H1 (cell line): ENCODE measurements around the gene PTPRH. TPM values are rescaled to one million over a fixed set of nuclear protein-coding genes. Genes with fewer than 3 reads are reported as not detected.

Experiments
- BACH1 ChIP-seq: IDR thresholded peaks from 2 replicates; pipeline ENCODE4 v1.6.1; 2012; ENCODE audit warnings: low read length, improper control_type of control experiment
- CBX8 ChIP-seq: fragments of 300-800, 300-1000 bp; sonication (generic); IDR thresholded peaks from 2 replicates; pipeline ENCODE4 v1.7.1; 2016; ENCODE audit warnings: low read depth, low read length, borderline replicate concordance
- CEBPB ChIP-seq: IDR thresholded peaks from 2 replicates; pipeline ENCODE4 v1.6.1; 2012; ENCODE audit warnings: low read depth, low read length
- CHD2 ChIP-seq: IDR thresholded peaks from 2 replicates; pipeline ENCODE4 v1.6.1; 2012; ENCODE audit warnings: low read length, improper control_type of control experiment
- EP300 ChIP-seq, 2 experiments: IDR thresholded peaks; 1 replicate in 1 of 2; 2 replicates in 1 of 2; pipeline ENCODE4 v1.6.1; 2011 to 2012; ENCODE audit warnings: low read depth in 2 of 2, low read length in 2 of 2, mild to moderate bottlenecking in 2 of 2, borderline replicate concordance in 1 of 2, inconsistent platforms in 1 of 2, moderate library complexity in 1 of 2
- JUN ChIP-seq: IDR thresholded peaks from 2 replicates; pipeline ENCODE4 v1.6.1; 2011; ENCODE audit warnings: low read depth, mild to moderate bottlenecking, improper control_type of control experiment, low read length
- KDM1A ChIP-seq: fragments of 200-600, 300-600 bp; sonication (generic); IDR thresholded peaks from 2 replicates; pipeline ENCODE4 v1.7.1; 2016; ENCODE audit warnings: mild to moderate bottlenecking, low read length, borderline replicate concordance
- KDM5A ChIP-seq: fragments of 200-600 bp; IDR thresholded peaks from 2 replicates; pipeline ENCODE4 v1.7.1; 2012; ENCODE audit warnings: mild to moderate bottlenecking, low read length, inconsistent platforms, mixed read lengths
- MAFK ChIP-seq: IDR thresholded peaks from 2 replicates; pipeline ENCODE4 v1.6.1; 2012; ENCODE audit warnings: low read depth, mild to moderate bottlenecking, improper control_type of control experiment, low read length
- PHF8 ChIP-seq: fragments of 200-600 bp; sonication (generic); conservative IDR thresholded peaks from 2 replicates; pipeline ENCODE4 v1.7.1; 2012; ENCODE audit warnings: low read depth, mild to moderate bottlenecking, inconsistent platforms, low read length, moderate library complexity
- POLR2AphosphoS5 ChIP-seq: IDR thresholded peaks from 2 replicates; pipeline ENCODE4 v1.6.1; 2011; ENCODE audit warnings: low read depth, low read length
- RBBP5 ChIP-seq: IDR thresholded peaks from 2 replicates; pipeline ENCODE4 v1.7.1; 2012; ENCODE audit warnings: low read depth, mild to moderate bottlenecking, inconsistent platforms, low read length, moderate library complexity, borderline replicate concordance
- RFX5 ChIP-seq: IDR thresholded peaks from 2 replicates; pipeline ENCODE4 v1.6.1; 2011; ENCODE audit warnings: low read depth, low read length, improper control_type of control experiment, borderline replicate concordance
- RNF2 ChIP-seq: fragments of 200-900, 300-1000 bp; sonication (generic); IDR thresholded peaks from 2 replicates; pipeline ENCODE4 v1.7.1; 2016; ENCODE audit warnings: borderline replicate concordance, low read depth, mild to moderate bottlenecking, antibody characterized with exemption, low read length; ENCODE audit not compliant: poor library complexity, severe bottlenecking; ENCODE audit errors: missing control alignments
- RXRA ChIP-seq: IDR thresholded peaks from 2 replicates; pipeline ENCODE4 v1.6.1; 2011; ENCODE audit warnings: low read depth, mild to moderate bottlenecking, low read length, moderate library complexity; ENCODE audit not compliant: insufficient read depth
- SAP30 ChIP-seq: fragments of 300-600 bp; sonication (generic); IDR thresholded peaks from 2 replicates; pipeline ENCODE4 v1.7.1; 2012; ENCODE audit warnings: low read length, moderate library complexity, mild to moderate bottlenecking, inconsistent platforms; ENCODE audit not compliant: insufficient read depth, insufficient replicate concordance
- SIN3A ChIP-seq, 2 experiments: IDR thresholded peaks in 1 of 2; conservative IDR thresholded peaks in 1 of 2; 2 replicates each; pipeline ENCODE4 v1.6.1; 2011 to 2012; ENCODE audit warnings: low read length in 2 of 2, improper control_type of control experiment in 1 of 2, low read depth in 1 of 2, mild to moderate bottlenecking in 1 of 2
- SP1 ChIP-seq: IDR thresholded peaks from 2 replicates; pipeline ENCODE4 v1.6.1; 2011; ENCODE audit warnings: low read depth, low read length
- SP2 ChIP-seq: IDR thresholded peaks from 2 replicates; pipeline ENCODE4 v1.6.1; 2012; ENCODE audit warnings: mild to moderate bottlenecking, low read length, inconsistent platforms
- SUZ12 ChIP-seq: fragments of 200-600 bp; sonication (generic); IDR thresholded peaks from 2 replicates; pipeline ENCODE4 v1.6.1; 2012; ENCODE audit warnings: mild to moderate bottlenecking, inconsistent platforms, low read length, moderate library complexity, mixed read lengths
- TBP ChIP-seq: IDR thresholded peaks from 2 replicates; pipeline ENCODE4 v1.6.1; 2011; ENCODE audit warnings: low read depth, low read length, improper control_type of control experiment
- YY1 ChIP-seq: IDR thresholded peaks from 2 replicates; pipeline ENCODE4 v1.6.1; 2011; ENCODE audit warnings: low read depth, mild to moderate bottlenecking, low read length
- polyA plus RNA-seq, 7 experiments: library from polyadenylated mRNA; depleted of rRNA in 3 of 7; stranded (reverse) in 5 of 7; unstranded in 2 of 7; fragments of >200 nt in 5 of 7; fragments of 200-250 nt in 2 of 7; gene quantifications; 1 replicate in 5 of 7; 2 replicates in 1 of 7; 4 replicates in 1 of 7; pipeline versions ENCODE4 v1.2.1 to v1.2.3, GENCODE V29; 2011 to 2013; ENCODE audit warnings: missing spikeins in 2 of 7, mixed read lengths in 2 of 7
- total RNA-seq: library from RNA; stranded (reverse); fragmentation: NEBNext Ultra II Directional; extraction: Animal tissue kit (Norgen Biotek cat#: 25700); gene quantifications from 2 replicates; pipeline ENCODE4 v1.2.1, GENCODE V29; 2021

PTPRH gene
- total and polyA plus RNA-seq, 2 of the 8 experiments (the other 6 are each of a cell fraction or from before 2014, with no cell fraction given) = 0.30 to 0.39 TPM

DNA sequence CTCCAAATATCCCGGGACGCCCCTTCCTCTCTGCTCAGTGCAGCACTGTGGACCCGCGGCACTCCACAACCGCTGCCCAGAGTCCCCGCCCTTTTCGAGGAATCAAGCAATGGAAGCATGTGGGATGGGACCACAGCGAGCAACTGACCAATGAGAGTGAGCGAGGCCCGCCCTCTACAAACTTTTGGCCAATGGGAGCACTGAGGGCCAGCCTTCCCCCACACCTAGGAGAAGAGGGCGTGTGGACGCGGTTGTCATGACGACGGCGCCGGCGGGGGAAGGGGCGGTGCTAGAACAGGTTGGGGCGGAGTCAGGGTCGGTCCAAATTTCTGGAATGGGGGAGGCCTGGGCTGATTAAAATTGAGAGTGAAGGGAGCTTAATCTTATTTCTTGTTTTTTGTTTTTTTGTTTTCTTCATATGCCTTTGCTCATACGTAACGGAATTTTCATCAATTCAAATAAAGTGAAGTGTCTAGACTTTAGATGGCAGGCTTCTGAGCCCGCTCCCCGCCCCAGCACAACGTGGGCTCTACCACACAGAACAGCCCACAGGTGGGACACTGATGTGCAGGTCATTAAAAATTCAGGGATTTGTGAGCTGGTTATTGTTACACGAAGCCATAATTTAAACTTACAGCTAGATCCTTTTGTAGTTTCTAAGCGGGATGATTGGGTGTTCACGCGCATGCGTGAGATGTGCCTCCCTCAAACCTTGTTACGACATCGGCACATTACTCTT, 42.6 kb downstream of the PTPRH start, which contains the start of gene DNAAF3 (continued):
- TF ChIP-seq RBBP5 = no peak
- TF ChIP-seq RFX5 = no peak
- no peak for TF ChIP-seq TBP
- peak; percentile 84 for TF ChIP-seq CHD2
- no peak for TF ChIP-seq CEBPB
- TF ChIP-seq SAP30 = no peak
- peak in 1 of 2 experiments; percentile 73; a peak in 2 of 4 replicates for TF ChIP-seq SIN3A (conservative IDR thresholded peaks at IDR 0.05 in 1 of 2, IDR thresholded peaks at IDR 0.05 in 1 of 2; ENCODE audit: low read depth in 1 of 2, low read length in 2 of 2)
- no peak for TF ChIP-seq KDM1A
- no peak for TF ChIP-seq KDM5A
- peak; percentile 96 for TF ChIP-seq SP1
- no peak for TF ChIP-seq PHF8
- TF ChIP-seq RNF2 = no peak
- TF ChIP-seq SUZ12 = no peak
- TF ChIP-seq MAFK = no peak
- no peak for TF ChIP-seq RXRA
- no peak for TF ChIP-seq CBX8
- TF ChIP-seq BACH1 = no peak
- no peak for TF ChIP-seq POLR2AphosphoS5
- peak in 1 of 2 experiments; percentile 100; a peak in 2 of 3 replicates for TF ChIP-seq EP300 (IDR thresholded peaks at IDR 0.05; ENCODE audit: borderline replicate concordance in 1 of 2, low read depth in 2 of 2, low read length in 2 of 2)
- TF ChIP-seq SP2 = peak; percentile 57; the same call in 1 of the 2 replicates
- TF ChIP-seq YY1 = no peak
- TF ChIP-seq JUN = no peak
- TF ChIP-seq, all 59 proteins: peak for 13
